ENCODE measurements around the gene SPTBN2. TPM values are rescaled to one million over a fixed set of nuclear protein-coding genes. Genes with fewer than 3 reads are reported as not detected.

The SPTBN2 gene
- total RNA-seq, 1 donor from 2014 or later: 38.7 TPM

- Histone ChIP-seq H3K4me3 (ENCODE audit: low read depth, low read length) (peak overlapping the region; percentile 7), H3K36me3 (ENCODE audit: control insufficient read depth, insufficient read depth, low read length) (no peaks in the 10 kb centered on the region), H3K27me3 (ENCODE audit: control insufficient read depth, insufficient read depth, low read length) (no peaks in the 10 kb centered on the region)
- FAIRE-seq (peak; percentile 40), DNase-seq (ENCODE audit: low read depth) (peak; percentile 98)
- TF ChIP-seq CTCF (IDR thresholded peaks at IDR 0.05; ENCODE audit: insufficient read depth, low read length, severe bottlenecking): no peak
Measured at GRCh38 chr11:66743271-66743968, 14.4 kb upstream of the SPTBN2 start.

GRCh38 chr11:66741153-66741552 lies 12.1 kb upstream of the SPTBN2 start:
- TF ChIP-seq CTCF (IDR thresholded peaks at IDR 0.05; ENCODE audit: insufficient read depth, low read length, severe bottlenecking): no peak
- H3K27me3 ChIP-seq (ENCODE audit: control insufficient read depth, insufficient read depth, low read length): no peaks in the 10 kb centered on the region
- no peaks in the 10 kb centered on the region for H3K36me3 ChIP-seq (ENCODE audit: control insufficient read depth, insufficient read depth, low read length)
- DNase-seq (ENCODE audit: low read depth): no peak
- FAIRE-seq: no peak
- H3K4me3 ChIP-seq (ENCODE audit: low read depth, low read length): no peak overlapping the region

GRCh38 chr11:66739983-66740382 lies 11.0 kb upstream of the SPTBN2 start:
- H3K4me3 ChIP-seq (ENCODE audit: low read depth, low read length): no peak overlapping the region
- H3K27me3 ChIP-seq (ENCODE audit: control insufficient read depth, insufficient read depth, low read length): no peaks in the 10 kb centered on the region
- FAIRE-seq (no peak), DNase-seq (ENCODE audit: low read depth) (peak; percentile 56)
- TF ChIP-seq CTCF (IDR thresholded peaks at IDR 0.05; ENCODE audit: insufficient read depth, low read length, severe bottlenecking): no peak
- no peaks in the 10 kb centered on the region for H3K36me3 ChIP-seq (ENCODE audit: control insufficient read depth, insufficient read depth, low read length)

GRCh38 chr11:66734215-66734614 lies 5.2 kb upstream of the SPTBN2 start:
- no peaks in the 10 kb centered on the region for H3K36me3 ChIP-seq (ENCODE audit: control insufficient read depth, insufficient read depth, low read length)
- FAIRE-seq (no peak), DNase-seq (ENCODE audit: low read depth) (no peak)
- no peak for TF ChIP-seq CTCF (IDR thresholded peaks at IDR 0.05; ENCODE audit: insufficient read depth, low read length, severe bottlenecking)
- H3K4me3 ChIP-seq (ENCODE audit: low read depth, low read length): no peak overlapping the region
- no peaks in the 10 kb centered on the region for H3K27me3 ChIP-seq (ENCODE audit: control insufficient read depth, insufficient read depth, low read length)

GRCh38 chr11:66729447-66729846 lies 431 bp upstream of the SPTBN2 start:
- no peak for TF ChIP-seq CTCF (IDR thresholded peaks at IDR 0.05; ENCODE audit: insufficient read depth, low read length, severe bottlenecking)
- DNase-seq (ENCODE audit: low read depth): no peak
- Histone ChIP-seq H3K4me3 (ENCODE audit: low read depth, low read length) (no peak overlapping the region), H3K36me3 (ENCODE audit: control insufficient read depth, insufficient read depth, low read length) (peaks cover 3% of the 10 kb centered on the region), H3K27me3 (ENCODE audit: control insufficient read depth, insufficient read depth, low read length) (no peaks in the 10 kb centered on the region)
- no peak for FAIRE-seq

Measured in bronchial epithelial cell (primary cell).